Activated naive CD4-positive, alpha-beta T cell (primary cell): ENCODE results near the gene IQCM.

ENCODE experiments used
- DNase-seq, 4 experiments: peaks; one replicate each; lab custom pipeline; 2025; lab: John Stamatoyannopoulos, UW

Gene IQCM

DNA sequence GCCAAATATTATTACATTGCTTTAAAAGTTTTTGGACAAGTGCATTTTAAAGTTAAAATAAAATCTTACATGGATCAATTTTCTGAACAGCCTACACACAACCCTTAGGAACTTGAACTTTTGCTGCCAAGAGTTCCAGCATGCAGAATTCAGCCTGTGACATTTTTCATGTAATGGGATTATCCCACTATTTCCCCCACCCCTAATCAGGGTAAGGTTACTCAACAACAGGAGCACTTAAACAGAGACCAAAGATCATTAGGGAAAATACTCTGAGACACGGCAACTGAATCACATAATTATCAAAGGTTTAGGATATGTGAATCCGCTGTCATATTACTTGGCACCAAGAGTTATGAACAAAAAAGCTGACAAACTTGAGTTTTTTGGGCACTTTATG lies 47.2 kb downstream of the IQCM start:
- no peak for DNase-seq

DNA sequence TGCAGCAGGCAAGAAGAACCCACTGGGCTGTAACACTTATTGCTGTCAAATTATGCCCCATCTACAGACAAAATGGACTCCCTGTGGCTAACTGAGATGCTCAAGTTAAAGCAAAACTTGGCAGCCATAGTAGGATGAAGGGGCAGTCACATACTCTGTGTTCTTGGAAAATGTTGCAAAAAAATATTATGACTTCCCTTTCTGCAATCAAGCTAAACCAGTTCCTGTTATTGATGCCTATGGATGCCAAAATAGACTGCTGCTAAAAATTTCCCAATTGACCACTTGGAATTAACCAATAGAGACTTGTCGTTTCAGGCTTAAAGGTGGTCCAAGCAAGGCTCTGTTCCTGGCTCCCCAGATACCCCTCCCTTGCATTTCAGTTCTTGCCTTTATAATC lies 49.5 kb downstream of the IQCM start:
- no peak for DNase-seq

DNA sequence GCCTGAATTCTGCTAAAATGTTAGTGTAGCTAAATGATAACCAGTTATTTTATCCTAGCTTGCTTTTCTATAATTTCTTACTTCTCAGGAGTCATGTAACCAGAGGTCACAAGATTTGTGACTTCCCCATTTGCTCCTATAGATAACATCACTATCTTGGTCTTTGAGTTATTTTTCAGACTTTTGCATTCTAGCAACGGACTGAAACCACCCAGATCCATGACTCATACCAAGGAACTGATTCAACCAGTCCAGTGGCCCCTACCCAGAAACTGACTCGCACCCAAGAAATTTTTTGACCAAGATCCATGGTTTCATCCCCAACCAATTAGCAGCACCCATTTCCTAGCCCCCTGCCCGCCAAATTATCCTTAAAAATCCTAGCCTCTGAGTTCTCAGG lies 50.0 kb downstream of the IQCM start:
- DNase-seq = no peak

DNA sequence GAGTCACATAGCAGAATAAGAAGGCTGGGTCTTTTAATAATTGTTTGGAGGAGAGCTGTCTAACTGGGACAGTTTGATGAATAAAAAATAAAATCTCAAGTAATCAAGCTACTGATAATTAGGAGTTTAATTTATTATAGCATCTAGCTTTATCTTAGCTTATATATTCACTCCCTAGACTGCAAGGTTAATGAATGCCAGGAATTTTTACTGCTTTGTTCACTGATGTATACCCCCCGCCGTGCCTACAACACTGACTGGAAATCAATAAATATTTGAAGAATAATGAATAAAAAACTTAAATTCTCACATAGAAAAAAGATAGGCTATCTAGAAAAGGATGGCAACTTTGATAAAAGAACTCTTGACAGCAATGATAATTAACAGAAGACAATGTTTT lies 59.7 kb downstream of the IQCM start:
- DNase-seq = no peak

DNA sequence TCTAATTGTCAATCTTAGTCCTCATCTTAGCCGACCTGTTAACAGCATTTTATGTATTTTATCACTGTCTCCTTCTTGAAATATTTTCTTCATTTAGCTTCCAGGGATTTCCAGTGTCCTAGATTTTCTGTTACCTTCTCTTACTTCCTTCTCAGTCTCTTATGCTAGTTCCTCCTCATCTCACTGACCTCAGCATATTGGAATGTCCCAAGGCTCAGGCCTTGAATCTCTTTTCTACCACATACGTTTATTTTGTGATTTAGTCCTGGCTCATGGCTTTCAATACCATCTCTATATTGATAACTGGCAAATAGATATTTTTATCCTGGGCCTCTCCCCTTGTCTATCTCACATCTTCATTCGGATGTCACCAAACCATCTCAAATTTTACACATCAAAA lies 61.1 kb downstream of the IQCM start:
- no peak for DNase-seq

DNA sequence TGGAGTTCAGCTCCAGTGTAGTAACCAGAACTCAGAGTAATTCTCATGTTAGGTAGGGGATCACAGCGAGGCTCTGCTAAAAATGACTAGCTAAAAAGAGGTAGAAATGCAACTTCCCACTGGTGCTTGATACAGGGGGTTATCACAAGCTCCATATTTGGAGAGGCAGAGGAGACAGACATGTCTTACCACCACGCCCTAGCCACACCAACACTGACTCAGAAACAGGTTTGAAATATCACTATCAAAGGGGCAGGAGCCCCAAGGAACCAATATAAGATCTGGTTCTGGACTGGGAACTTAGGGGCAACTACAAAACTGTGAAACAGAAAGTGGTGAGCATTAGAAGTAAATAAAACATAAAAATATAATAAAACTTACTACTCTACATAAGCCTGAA lies 62.9 kb downstream of the IQCM start:
- no peak for DNase-seq

DNA sequence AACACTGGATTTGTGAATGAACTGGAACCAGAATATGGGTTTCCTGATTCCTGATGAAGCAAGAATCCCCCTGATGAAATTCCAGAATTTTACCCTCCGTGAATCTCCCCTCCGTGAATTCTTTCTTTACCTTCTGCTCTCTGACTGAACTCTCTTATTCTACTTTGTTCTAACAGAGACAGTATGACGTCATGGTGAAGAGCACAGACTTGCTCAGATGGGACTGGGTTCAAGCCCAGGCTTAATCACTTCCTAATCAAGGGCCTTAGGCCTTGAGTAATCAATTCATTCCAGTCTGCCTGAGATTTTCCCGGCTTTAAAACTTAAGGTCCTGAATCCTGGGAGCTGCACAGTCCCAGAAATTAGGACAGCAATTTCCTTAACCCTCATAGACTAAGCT lies 64.5 kb downstream of the IQCM start:
- DNase-seq = no peak

DNA sequence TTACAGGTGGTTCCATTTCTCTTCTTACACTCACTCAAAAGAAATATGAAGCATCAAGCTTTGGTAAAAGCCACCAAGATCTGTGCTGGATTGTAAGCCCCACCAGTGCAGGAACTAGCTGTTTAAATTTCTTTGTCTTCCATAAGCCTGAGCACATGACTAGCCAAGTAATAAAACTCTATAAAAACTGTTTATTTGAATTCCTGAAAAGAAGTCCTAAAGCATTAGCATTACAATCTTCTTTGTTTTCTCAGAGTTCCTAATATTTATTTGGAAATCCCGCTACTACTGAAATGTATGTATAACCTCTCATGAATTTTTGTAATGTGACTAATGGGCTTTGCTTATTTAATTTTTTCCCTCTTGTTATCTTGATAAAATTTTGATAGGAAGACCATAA lies 65.9 kb downstream of the IQCM start:
- DNase-seq = no peak

DNA sequence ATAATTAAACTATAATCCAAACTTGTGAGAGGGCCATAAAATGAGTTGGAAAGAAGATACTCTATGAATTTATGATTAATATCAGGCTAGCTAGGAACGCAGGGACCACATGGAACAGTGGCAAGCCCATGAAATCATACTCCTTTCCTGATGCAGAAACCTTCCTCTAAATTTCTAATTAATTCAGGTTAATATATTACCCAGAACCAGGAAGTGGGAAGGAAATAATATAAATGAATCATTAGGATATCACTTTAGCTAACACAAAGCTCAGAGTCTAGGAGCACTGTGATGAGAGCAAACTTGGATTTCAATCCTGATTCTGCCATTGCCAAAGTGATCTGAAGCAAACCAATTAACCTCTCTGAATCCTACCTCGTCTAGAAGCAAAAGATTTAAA lies 68.0 kb downstream of the IQCM start:
- DNase-seq = no peak

DNA sequence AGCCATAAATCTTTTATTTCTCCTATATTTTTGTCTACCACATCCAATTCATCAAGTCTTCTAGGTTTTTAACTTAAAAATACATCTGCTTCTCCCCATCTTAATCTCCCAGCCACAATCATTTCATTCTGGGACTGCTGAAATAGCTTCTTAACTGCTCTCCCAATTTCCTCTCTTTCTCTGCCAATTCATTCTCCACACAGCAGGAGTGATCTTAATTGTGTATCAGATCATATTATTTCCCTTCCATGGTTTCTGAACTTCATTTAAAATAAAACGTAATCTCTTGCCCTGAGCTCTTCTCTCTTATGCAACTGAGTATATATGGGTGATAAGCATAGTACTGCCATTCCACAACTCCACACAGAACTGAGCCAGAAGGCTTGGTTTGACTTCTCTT lies 69.4 kb downstream of the IQCM start:
- no peak for DNase-seq

DNA sequence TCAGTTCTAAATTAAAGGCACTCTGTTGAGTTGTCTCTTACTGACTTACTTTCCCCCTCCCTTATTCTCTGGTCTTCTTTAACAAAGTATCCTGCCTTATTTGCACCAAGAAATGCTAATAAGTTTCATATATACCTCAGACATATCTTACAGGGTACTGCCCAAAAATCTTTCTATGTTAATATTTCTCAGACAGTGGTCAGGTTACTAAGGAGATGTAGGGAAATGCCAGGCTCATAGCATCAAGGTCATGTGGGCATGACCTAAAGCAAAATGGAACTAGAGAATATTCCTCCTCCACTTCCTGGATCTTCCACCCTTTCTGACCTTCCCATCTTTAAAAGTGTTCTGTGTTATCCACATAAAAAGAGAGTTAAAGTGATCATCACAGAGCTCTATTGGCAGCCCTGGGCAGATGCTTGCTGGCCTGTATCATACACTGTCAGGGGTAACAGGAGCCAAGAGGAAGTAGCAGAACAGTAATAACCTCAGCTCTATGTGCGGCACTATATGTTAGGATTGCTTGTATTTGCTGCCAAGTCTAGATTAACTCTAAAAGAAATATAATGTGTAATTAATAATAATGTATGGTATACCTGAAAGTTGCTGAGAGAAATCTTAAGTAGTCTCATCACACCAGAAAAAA lies 74.3 kb downstream of the IQCM start:
- DNase-seq = no peak

DNA sequence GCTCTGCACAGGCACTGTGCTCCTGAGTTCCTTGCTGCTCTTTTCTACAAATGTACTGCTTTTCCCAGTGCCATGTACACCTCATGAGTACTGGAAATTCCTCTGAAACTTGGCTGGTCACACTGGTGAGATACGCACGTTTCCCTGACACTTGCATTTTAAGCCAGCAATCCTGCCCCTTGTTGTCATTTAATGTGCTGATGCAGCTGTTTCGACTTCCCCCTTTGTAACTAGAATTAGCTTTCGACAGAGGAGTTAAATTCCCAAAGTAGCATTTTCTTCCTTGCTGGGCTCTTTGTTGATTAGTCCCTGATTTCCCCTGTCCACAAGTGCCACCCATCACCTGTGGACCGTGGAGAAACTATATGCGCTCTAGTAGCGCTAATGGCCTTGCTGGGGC lies 77.5 kb downstream of the IQCM start:
- DNase-seq = no peak

DNA sequence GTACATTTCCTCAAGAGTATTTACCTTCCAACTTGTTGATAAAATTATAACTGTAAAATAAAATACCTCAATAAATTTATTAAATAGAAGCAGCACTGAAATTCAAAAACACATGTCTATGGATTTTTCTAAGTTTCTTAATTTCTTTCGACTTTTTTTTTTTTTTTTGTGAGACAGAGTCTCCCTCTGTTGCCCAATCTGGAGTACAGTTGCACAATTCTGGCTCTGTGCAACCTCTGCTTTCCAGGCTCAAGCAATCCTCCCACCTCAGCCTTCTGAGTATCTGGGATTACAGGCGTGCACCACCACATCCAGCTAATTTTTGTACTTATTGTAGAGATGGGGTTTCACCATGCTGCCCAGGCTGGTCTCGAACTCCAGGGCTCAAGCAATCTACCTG lies 79.8 kb downstream of the IQCM start:
- DNase-seq = no peak

DNA sequence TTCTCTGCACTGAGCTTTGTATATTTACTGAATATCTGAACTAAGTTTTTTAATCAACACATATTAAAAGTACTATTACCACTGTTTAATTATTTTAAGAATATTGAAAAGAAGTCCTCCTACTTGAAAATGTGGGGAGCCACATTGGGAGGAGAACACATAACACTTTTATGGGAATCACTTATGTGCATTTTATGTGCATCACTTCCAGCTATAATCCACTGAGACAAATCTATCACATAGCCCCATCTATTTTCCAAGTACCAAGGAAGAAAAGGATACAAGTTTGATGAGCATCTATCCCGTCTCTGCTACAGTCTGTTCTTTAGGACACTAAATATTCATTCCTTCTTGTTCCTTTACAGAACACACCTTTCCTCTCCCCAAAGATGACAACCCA lies 87.2 kb downstream of the IQCM start:
- DNase-seq = no peak

DNA sequence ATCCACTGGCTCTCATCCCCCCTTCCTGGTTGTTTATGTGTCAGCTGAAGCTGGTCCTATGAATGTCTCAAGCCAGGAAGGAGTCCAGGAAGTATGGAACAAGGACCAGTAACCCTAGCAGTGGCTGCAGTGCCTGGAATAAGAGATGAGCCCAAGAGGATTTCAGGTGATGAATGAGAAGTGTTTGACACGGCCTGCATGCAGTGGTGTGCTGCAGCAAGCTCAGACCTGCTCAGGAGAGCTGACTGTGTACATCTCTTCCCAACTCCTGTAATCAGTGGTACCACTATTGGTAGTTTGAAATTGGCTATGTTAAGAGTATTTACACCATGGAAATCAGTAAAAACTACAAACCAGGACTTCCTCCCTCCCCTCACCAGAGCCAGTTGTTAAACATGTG lies 88.0 kb downstream of the IQCM start:
- no peak for DNase-seq

DNA sequence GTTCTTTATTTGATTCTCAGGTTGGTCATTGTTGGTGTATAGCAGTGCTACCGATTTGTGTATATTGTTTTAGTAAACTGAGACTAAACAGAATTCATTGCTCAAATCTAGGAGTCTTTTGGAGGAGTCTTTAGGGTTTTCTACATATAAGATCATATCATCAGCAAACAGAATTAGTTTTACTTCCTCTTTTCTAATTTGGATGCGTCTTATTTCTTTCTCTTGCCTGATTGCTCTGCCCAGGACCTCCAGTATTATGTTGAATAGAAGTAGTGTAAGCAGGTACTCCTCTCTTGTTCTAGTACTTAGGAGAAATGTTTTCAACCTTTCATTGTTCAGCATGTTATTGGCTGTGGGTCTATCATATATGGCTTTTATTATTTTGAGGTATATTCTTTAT lies 92.6 kb downstream of the IQCM start:
- no peak for DNase-seq

DNA sequence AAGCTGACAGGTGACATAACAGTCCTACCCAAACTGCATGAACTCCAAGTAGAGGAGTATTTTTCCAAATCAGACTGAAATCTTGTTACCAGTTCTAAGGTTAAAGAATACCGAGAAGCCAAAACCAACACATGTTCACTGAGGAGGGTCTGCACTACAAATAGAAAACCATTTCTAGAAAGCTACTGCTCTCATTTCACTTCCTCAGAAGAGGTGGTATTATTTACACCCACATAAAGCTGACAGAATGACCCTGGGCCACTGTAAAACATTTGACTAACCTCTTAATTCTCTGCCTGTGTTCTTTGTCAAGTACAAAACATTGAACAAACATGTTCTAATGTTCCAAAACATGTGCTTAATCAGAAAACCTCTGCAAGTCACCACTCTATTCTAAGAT lies 95.8 kb downstream of the IQCM start:
- DNase-seq = no peak

DNA sequence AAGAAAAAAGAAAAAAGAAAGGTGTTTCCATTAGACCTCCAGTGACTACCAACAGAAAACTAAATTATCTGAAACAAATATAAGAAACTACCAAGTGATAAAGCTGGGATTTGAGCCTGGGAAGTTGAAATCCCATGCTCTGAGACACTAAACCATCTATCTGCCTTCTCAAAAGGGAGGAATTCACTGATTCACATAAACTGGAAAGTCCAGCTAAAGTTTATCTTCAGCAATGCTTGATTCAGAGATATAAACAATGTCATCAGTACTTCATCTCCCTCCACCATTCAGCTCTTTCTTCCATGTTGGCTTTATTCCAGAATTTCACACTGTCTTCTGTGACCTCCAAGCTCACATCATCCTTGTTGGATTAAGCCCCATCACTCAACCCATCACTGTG lies 96.3 kb downstream of the IQCM start:
- no peak for DNase-seq

DNA sequence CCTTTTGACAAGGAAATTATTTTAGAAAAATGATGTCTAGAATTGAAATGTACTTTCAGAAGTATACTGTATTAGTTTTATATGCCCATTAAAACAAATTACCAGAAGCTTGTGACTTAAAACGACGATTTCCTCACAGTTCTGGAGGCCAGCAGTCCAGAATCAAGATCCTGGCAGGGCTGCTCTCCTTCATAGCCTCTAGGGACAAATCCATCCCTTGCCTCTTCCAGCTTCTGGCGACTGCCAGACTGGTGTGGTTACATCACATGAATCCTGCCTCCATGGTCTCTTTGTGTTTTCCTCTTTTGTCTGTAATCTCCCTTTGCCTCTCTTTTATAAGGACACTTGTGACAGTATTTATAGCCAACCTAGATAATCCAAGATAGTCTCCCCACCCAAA lies 97.1 kb downstream of the IQCM start:
- DNase-seq = no peak

DNA sequence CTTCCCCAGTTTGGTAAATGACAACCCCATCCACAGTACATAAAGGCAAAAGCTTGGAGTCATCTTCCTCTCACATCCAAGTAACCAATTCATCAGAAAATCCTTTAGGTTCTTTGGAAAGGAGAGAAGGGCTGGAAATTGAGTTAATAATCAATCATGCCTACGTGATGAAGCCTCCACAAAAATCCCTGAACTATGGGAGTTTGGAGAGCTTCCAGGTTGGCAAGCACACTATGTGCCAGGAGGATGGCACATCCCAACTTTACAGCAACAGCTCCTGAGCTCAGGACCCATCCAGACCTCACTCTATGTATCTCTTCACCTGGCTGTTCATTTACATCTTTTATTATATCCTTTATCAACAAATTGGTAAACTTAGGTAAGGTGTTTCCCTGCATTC lies 98.9 kb downstream of the IQCM start:
- DNase-seq = no peak

DNA sequence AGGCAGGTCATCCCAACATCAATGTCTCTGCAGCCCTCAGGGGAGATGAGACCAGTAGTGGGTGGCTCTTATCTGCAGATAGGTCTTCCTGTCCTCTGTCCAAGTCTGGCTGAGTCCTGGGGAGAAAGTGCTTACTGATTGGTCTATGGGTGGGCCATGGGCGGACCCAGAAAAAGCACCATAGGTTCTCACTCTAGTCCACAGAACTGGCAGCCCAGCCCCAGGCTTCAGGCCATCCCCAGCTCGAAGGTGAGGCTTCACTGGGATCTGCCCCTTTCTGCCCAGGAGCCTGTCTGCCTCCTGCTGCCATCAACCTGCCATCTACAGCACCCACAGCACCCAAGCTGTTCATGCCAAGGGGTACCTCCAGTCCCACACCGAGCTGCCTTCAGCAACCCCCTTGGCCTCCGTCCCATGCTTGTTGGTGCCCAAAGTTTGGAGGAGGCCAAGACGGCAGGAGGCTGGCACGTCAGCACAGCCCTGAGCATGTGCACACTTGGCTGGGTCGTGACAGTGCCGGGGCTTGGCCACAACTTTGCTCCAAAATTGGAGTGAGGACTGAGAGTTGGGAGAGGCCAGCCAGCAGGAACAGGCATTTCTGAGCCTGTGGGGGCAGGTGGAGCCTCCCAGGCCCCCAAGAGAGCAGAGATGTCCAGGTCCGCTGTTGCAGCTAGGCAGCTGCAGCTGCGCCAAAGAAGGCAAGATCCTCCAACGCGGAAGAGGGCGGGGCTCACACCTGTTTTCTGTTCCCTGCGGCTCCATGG lies 99.6 kb downstream of the IQCM start:
- DNase-seq = no peak

DNA sequence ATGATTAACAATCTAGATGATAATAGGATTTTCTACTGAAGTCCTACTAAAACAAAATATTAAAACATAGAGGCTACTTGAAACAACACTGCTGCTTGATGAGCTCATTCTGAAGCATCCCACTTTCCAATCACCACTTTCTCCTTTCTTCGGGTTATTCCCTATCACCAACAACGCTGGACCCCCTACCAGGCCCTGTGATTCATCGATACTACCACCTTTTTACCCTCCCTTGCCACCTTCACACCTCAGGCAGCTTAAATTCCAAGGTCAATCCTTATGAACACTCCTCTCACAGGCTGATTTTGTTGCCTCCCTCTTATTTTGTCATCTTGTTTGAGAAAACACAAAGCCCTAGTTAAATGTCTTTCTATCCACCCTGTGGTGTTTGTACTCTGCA lies 102.6 kb downstream of the IQCM start:
- no peak for DNase-seq

DNA sequence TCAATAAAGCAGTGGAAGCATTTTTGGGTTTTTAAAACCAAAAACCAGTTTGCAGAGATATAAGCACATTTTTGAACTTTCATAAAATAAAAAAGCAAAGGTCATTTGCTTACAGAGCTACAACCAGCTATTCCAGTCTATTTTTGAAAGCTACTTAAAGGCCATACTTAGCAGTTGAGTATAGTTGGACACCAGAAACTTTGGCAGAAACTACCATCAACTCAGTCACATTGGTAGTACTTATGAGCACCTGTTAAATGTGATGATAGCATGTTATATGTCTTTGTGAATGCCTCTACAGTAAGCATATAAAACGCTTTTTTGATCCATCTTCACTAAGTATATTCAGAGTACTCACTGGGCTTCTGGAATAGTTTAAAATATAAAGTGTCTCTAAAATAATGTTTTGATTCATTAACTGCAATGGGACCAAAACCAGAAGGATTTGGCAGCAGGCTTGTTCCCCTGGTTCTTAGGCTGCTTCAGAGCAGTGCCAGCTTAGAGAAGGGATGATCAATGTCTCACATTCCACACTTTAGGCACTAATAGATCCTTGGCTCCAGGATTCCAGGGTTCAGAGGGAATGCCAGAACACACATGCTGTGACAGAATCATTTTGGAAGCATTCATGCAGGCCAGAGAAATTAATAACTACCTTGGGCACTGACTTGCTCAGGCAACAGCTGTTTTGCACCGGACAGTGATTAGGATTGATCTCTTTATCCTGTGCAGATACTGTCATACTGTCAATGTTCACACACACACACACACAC lies 103.9 kb downstream of the IQCM start:
- DNase-seq = no peak
